Adrenal gland (tissue), 12 donors: Measurements from ENCODE around the gene DYNC1I2. TPM values are rescaled to one million over a fixed set of nuclear protein-coding genes. Genes with fewer than 3 reads are reported as not detected.

Source experiments
- DNase-seq, 7 donors: peaks; one replicate each; pipeline ENCODE4 v3.0.0-alpha.2; 2019 to 2020
- H3K27ac ChIP-seq, 5 donors: fragments of 200-600 bp; sonication (generic) in 4 of 5; 1 replicate in 3 of 5; 2 replicates in 2 of 5; pipeline versions ENCODE4 v1.5.1 to v1.8.0; 2016 to 2020; ENCODE audit warnings: mild to moderate bottlenecking in 1 of 5
- H3K27me3 ChIP-seq: fragments of 200-600 bp; 2 replicates; pipeline ENCODE4 v1.8.0; 2021
- H3K36me3 ChIP-seq, 2 donors: fragments of 200-600 bp; replicated peaks in 1 of 2; 1 replicate in 1 of 2; 2 replicates in 1 of 2; pipeline versions ENCODE4 v1.5.1 to v1.8.0; 2018 to 2022
- H3K4me1 ChIP-seq, 2 donors: fragments of 200-600 bp; replicated peaks in 1 of 2; 1 replicate in 1 of 2; 2 replicates in 1 of 2; pipeline versions ENCODE4 v1.5.1 to v1.8.0; 2018 to 2021
- H3K4me3 ChIP-seq, 4 donors: fragments of 200-600 bp; sonication (generic) in 3 of 4; one replicate each; pipeline ENCODE4 v1.5.1; 2016 to 2018
- H3K9me3 ChIP-seq, 3 donors: fragments of 200-600 bp; sonication (generic) in 1 of 3; replicated peaks in 1 of 3; 1 replicate in 2 of 3; 2 replicates in 1 of 3; pipeline versions ENCODE4 v1.5.1 to v1.8.0; 2016 to 2021
- POLR2A ChIP-seq, 2 donors: fragments of 450-650 bp; IDR thresholded peaks; one replicate each; pipeline ENCODE4 v1.6.1; 2017; ENCODE audit warnings: antibody characterized with exemption in 2 of 2, mild to moderate bottlenecking in 2 of 2, moderate library complexity in 1 of 2
- WGBS, 4 donors: extraction: QIAGEN DNeasy Blood & Tissue Kit in 2 of 4; methylation state at CpG; one replicate each; pipeline versions ENCODE4 v1.1.5 to v1.1.7; 2013 to 2017; 5-methylcytosine and 5-hydroxymethylcytosine counted together
- intact Hi-C, 2 donors: fragments of 100-400 bp; cut with DNase I; formaldehyde crosslinking; loops; one replicate each; pipeline versions ENCODE4 v1.14.1 to v1.15.0; 2022 to 2023
- polyA plus RNA-seq, 3 donors: library from polyadenylated mRNA; stranded (reverse); fragments of 200-250 nt in 2 of 3; fragments of 350-450 nt in 1 of 3; fragmentation: Illumina TruSeq in 1 of 3; extraction: RNeasy Lipid Tissue Mini Kit (QIAGEN cat#74804) in 1 of 3; gene quantifications; one replicate each; pipeline ENCODE4 v1.2.3, GENCODE V29; 2013 to 2014
- total RNA-seq, 9 donors: library from RNA; depleted of rRNA in 4 of 9; stranded (reverse); fragments of >200 nt in 4 of 9; fragments of 120-200 nt in 1 of 9; fragmentation: NEBNext Ultra II Directional in 1 of 9; extraction: Animal tissue kit (Norgen Biotek cat#: 25700) in 1 of 9; gene quantifications; one replicate each; pipeline versions ENCODE4 v1.1.0 to v1.2.4, GENCODE V29; 2013 to 2023
- TF ChIP-seq, protein P1 (sequence below), 6 experiments: fragments of 450-650 bp in 4 of 6; fragments of 200-600 bp in 2 of 6; sonication (generic) in 1 of 6; IDR thresholded peaks; 1 replicate in 5 of 6; 2 replicates in 1 of 6; pipeline versions ENCODE4 v1.5.1 to v1.8.0; 2016 to 2021; ENCODE audit warnings: antibody characterized with exemption in 6 of 6, mild to moderate bottlenecking in 2 of 6, moderate library complexity in 1 of 6
- donor health status: healthy with polysubstance abuse.
- donor health status: Bipolar disorder and iron deficiency.
- donor health status: DM: yes; HTN: yes; CAD: no.
- donor health status: DM: no; HTN: no; CAD: no.
- donor health status: DM: no; HTN: no; CAD: no.
- donor health status: DM: yes; HTN: yes; CAD: no.

DYNC1I2 gene
- total and polyA plus RNA-seq, 12 donors: 55.5 to 146 (median 87.3) TPM

DNA sequence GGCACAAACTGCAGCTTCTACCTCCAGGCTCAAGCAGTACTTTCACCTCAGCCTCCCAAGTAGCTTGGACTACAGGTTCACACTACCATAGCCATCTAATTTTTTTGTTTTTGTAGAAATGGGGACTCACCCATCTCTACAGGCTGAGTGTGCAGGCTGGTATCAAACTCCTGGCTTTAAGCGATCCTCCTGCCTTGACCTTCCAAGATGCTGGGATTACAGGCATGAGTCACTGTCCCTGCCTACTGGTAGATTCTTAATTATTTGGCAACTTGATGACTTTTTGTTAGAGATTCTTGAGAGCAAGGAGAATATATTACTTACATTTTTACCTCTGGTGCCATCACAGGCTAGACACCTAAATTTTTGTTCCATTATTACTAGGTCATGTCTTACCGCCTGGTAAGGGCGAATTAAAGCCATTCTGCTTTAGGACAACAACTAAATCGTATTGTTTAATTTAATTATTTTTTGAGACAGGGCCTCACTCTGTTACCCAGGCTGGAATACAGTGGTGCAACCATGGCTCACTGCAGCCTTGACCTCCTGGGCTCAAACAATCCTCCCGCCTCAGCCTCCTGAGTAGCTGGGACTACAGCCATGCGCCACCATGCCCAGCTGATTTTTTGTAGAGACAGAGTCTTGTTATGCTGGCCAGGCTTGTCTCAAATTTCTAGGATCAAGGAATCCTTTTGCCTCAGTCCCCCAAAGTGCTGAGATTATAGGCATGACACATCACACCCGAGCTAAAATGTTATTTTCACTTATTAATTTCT is 15.7 kb downstream of the DYNC1I2 start:
- H3K4me3 ChIP-seq: no peak overlapping the region
- peaks cover 9 to 43% of the 10 kb centered on the region in 2 donors for H3K4me1 ChIP-seq
- no peaks in the 10 kb centered on the region for H3K27me3 ChIP-seq
- intact Hi-C loops: loop anchor here in 1 of 2 donors (10.0 kb wide), 1 partner anchor 402 kb away; the partner anchor contains the start of gene DLX2
- WGBS, 4 donors: 74 to 84% (median 80%) methylated on average over 7 of the region's 7 CpGs
- no peak overlapping the region for H3K27ac ChIP-seq
- TF ChIP-seq POLR2A (IDR thresholded peaks at IDR 0.05): no peak
- TF ChIP-seq, protein P1, sequence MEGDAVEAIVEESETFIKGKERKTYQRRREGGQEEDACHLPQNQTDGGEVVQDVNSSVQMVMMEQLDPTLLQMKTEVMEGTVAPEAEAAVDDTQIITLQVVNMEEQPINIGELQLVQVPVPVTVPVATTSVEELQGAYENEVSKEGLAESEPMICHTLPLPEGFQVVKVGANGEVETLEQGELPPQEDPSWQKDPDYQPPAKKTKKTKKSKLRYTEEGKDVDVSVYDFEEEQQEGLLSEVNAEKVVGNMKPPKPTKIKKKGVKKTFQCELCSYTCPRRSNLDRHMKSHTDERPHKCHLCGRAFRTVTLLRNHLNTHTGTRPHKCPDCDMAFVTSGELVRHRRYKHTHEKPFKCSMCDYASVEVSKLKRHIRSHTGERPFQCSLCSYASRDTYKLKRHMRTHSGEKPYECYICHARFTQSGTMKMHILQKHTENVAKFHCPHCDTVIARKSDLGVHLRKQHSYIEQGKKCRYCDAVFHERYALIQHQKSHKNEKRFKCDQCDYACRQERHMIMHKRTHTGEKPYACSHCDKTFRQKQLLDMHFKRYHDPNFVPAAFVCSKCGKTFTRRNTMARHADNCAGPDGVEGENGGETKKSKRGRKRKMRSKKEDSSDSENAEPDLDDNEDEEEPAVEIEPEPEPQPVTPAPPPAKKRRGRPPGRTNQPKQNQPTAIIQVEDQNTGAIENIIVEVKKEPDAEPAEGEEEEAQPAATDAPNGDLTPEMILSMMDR (IDR thresholded peaks at IDR 0.05): no peak
- H3K9me3 ChIP-seq: no peaks in the 10 kb centered on the region
- no peaks in the 10 kb centered on the region for H3K36me3 ChIP-seq
- DNase-seq: peak in 3 of 7 donors; percentile 26 to 32 (median 30)

DNA sequence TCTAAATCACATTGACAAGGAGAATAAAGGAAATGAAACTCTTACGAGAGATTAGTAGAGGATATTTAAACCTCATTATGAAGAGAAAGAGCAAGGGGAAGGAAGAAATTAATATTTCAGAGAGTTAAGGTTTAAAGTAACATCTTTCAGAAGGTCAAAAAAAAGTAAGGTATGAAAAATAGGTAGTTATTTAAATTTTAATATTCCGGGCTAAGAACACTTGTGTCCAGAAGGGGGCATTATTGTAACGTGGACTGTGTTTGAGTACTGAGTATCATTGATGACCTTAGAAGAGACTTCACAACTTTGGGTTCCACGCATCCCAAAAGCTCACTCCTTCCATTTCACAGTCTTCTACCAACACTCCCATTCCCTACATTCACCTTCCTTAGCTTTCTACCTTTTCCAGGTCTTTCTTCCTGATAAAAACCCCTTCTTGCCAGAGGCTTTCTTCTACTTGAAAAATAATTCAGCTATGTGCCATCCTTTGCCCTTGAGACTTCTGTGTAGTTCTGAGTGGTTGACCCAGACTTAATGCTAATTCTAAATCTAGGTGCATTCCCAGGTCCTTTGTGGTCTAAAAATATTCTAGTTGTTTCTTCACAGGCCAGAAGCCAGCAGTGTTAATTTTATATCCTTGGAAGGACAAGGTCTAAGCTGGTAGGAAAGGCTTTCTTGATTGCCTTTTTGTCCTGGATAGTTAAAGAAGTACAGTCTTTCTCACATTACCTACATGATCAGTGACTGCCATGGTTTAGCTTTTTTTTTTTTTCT is 16.5 kb downstream of the DYNC1I2 start:
- Histone ChIP-seq H3K4me1 (peaks cover 9 to 43% of the 10 kb centered on the region in 2 donors), H3K27ac (peak overlapping the region in 1 of 5 donors; percentile 22), H3K4me3 (no peak overlapping the region), H3K9me3 (no peaks in the 10 kb centered on the region), H3K36me3 (no peaks in the 10 kb centered on the region), H3K27me3 (no peaks in the 10 kb centered on the region)
- intact Hi-C loops: loop anchor here in 1 of 2 donors (10.0 kb wide), 1 partner anchor 401 kb away; the partner anchor contains the start of gene DLX2
- TF ChIP-seq, protein P1 (IDR thresholded peaks at IDR 0.05): peak in 4 of 6 experiments; percentile 6 to 48 (median 35)
- TF ChIP-seq POLR2A (IDR thresholded peaks at IDR 0.05): no peak
- 56 to 58% (median 57%) methylated on average over 4 of the region's 4 CpGs for WGBS, 4 donors
- DNase-seq: no peak

DNA sequence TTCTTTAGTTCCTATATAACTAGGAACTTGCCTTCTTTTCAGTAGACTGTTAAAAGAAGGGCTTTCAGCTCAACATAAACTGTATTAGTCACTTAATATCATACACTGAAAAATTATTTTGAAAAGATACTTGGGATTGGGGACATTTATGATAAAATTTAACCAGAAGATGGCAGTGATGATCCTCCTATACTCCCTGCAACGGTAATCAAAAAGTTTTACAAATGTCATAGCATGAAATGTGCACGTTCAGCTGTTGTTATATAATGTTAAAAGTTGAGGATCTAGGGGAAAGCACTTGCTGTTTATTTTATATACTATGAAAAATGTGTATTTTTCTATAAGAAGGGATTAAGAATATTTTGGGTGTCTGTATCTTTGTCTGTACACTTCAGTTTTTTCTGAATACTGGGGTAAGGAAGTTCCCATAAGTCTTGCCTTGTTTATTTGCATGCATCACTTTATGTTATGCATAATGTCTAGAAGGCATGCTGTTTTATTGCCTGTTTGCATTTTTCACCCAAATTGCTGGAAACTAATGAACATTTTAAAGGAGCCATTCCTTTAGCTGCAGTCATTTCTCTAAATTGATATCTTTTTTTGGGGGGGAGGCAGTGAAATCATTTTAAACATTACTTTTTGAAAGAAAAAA is 19.0 kb downstream of the DYNC1I2 start:
- no peaks in the 10 kb centered on the region for H3K27me3 ChIP-seq
- TF ChIP-seq, protein P1 (IDR thresholded peaks at IDR 0.05): peak in 5 of 6 experiments; percentile 12 to 52 (median 38)
- TF ChIP-seq POLR2A (IDR thresholded peaks at IDR 0.05): no peak
- H3K27ac ChIP-seq: no peak overlapping the region
- H3K9me3 ChIP-seq: no peaks in the 10 kb centered on the region
- no peak for DNase-seq
- intact Hi-C loops: loop anchor here in 1 of 2 donors (10.0 kb wide), 1 partner anchor 399 kb away; the partner anchor contains the start of gene DLX2
- H3K36me3 ChIP-seq: no peaks in the 10 kb centered on the region
- no peak overlapping the region for H3K4me3 ChIP-seq
- WGBS, 4 donors: 4 to 10% (median 6%) methylated on average over 2 of the region's 2 CpGs
- peaks cover 9 to 42% of the 10 kb centered on the region in 2 donors for H3K4me1 ChIP-seq
